SK-N-SH (cell line): ENCODE measurements around the gene RAB1A.

ENCODE experiments used
- JUND ChIP-seq: IDR thresholded peaks from 2 replicates; pipeline ENCODE4 v1.4.0; 2012
- RAD21 ChIP-seq: IDR thresholded peaks from 2 replicates; pipeline ENCODE4 v1.6.1; 2012; ENCODE audit warnings: mild to moderate bottlenecking, low read length
- SIN3A ChIP-seq: IDR thresholded peaks from 2 replicates; pipeline ENCODE4 v1.6.1; 2012; ENCODE audit warnings: low read depth, mild to moderate bottlenecking, low read length, moderate library complexity, borderline replicate concordance
- TEAD4 ChIP-seq: IDR thresholded peaks from 2 replicates; pipeline ENCODE4 v1.4.0; 2012; ENCODE audit warnings: mild to moderate bottlenecking, borderline replicate concordance; ENCODE audit not compliant: insufficient read depth
- YY1 ChIP-seq: IDR thresholded peaks from 2 replicates; pipeline ENCODE4 v1.4.0; 2012; ENCODE audit warnings: low read depth, mild to moderate bottlenecking
- TF ChIP-seq, protein P1 (sequence below): fragments of 200-600 bp; sonication (generic); IDR thresholded peaks from 2 replicates; pipeline ENCODE4 v1.6.1; 2017; ENCODE audit warnings: antibody characterized with exemption, mild to moderate bottlenecking, moderate library complexity

DNA sequence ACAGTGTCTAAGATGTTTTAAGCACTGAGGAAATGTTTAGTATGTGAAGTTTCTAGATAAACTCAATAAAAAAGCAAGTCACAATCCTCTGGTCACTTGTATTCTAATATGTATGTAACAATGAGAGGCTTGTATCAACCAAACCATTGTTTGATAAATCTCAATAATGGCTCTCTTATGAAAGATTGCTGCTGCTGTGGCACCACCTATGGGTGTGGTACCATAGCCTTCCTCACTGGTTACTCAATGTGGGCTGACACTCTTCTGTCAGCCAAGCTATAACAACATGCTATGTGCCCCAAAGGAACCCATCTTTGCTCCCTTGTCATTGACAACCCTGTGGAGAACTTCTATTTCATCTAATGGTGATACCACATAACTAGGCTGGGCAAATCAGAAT is 12.6 kb upstream of the RAB1A start:
- TF ChIP-seq, protein P1, sequence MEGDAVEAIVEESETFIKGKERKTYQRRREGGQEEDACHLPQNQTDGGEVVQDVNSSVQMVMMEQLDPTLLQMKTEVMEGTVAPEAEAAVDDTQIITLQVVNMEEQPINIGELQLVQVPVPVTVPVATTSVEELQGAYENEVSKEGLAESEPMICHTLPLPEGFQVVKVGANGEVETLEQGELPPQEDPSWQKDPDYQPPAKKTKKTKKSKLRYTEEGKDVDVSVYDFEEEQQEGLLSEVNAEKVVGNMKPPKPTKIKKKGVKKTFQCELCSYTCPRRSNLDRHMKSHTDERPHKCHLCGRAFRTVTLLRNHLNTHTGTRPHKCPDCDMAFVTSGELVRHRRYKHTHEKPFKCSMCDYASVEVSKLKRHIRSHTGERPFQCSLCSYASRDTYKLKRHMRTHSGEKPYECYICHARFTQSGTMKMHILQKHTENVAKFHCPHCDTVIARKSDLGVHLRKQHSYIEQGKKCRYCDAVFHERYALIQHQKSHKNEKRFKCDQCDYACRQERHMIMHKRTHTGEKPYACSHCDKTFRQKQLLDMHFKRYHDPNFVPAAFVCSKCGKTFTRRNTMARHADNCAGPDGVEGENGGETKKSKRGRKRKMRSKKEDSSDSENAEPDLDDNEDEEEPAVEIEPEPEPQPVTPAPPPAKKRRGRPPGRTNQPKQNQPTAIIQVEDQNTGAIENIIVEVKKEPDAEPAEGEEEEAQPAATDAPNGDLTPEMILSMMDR = no peak
- no peak for TF ChIP-seq JUND
- no peak for TF ChIP-seq YY1
- no peak for TF ChIP-seq SIN3A
- TF ChIP-seq TEAD4 = no peak
- no peak for TF ChIP-seq RAD21
